HG03558 (cell line): ENCODE data around the gene MBD1.
"Not testable (repeated sequence)": the region's sequence is repeated elsewhere in the genome, so short reads cannot be mapped to it uniquely, and the experiment has no call there.

ENCODE experiments used
- ATAC-seq: cut with Tn5 transposase; IDR thresholded peaks from one replicate; pipeline ENCODE4 v1.9.1; 2021; ENCODE audit warnings: moderate number of reproducible peaks; ENCODE audit not compliant: unreplicated experiment; ENCODE audit errors: extremely low read depth

The MBD1 gene

DNA sequence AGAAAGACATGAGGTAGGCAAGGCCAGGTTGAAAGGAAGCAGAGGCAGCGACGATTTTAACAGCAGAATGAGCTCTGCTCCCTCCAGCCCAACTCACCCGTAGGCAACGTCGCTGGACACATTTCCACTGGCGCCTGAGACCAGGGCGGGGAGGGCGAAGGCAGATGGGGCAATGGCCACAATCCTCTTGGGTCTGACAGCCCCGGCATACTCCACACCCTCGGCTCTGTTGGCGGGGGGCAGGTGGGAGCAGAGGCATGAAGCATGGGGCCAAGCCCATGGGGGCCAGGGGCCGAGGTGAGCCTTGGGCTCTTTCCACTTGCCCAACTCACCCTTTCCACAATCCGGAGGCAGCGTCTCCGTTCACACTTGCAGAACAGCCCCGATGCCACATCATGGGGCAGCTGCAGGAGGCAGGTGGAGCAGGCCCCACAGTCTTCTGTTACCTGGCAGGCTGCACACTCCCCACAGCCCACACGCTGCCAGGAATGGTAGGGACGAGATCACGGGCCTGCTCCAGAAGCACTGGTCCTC, 5.8 kb downstream of the MBD1 start:
- ATAC-seq, result no peak

- no peak for ATAC-seq
These were observed 6.4 kb downstream of the MBD1 start for GRCh38 chr18:50274941-50275340.

- no peak for ATAC-seq
These were observed 7.3 kb downstream of the MBD1 start for GRCh38 chr18:50274044-50274442.

- no peak for ATAC-seq
These were observed 7.9 kb downstream of the MBD1 start for GRCh38 chr18:50273203-50274043.

- no peak for ATAC-seq
These were observed 8.8 kb downstream of the MBD1 start for GRCh38 chr18:50272568-50272967.

DNA sequence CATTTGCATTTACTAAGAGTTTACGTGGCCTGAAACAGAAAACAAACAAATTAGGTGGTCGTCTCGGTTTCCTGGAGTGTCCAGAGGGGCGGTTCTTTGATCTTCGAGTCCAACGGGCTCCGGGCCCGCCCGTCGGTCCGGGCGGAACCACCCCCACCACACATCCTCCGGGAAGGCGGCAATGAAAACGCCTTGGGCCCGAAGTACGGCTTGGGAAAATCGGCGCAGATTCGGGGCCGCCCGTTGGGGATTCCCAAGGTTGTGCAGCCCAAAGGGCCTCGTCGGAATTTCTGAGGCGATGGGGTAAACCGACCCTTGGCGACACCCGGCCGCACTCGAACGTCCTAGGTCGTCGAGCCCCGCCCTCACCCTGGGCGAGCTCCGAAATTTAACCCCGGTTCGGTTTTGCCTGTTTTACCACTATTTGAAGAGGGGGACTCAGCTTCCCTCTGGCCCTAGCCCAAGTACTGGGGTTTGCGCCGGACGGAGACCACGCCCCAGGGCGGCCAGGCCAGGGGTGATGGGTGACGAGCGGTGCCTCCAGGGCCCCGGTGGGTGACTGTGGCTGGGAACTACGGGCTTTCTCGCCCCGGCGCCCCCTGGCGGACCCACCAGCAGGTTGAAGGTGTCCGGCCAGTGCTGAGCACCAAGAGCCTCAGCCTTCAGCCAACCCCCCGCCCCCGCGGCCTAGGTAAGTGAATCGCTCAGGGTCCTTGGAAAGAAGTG, 13.1 kb downstream of the MBD1 start:
- peak; percentile 70 for ATAC-seq

DNA sequence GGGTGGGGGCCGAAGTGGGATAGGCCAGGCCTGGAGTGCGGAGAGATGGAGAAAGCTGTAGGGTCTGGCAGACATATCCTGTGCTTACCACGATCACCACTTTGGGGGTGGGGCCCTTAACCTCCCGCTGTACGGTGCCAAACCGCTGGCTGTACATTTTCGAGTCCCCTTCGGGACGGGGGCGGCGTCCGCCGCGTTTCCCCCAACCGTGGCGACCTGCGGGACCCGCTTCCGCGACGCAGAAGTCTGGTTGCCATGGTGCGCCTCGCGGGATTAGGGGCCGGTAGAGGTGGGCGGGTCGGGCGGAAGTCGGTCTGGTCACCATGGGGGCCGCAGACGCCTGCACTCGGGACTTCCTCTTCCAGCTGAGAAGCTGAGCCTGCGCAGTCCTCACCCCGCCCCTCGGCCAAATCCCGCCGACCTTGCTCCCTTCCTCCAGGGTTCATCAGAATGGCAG, 15.0 kb downstream of the MBD1 start, which contains the start of gene CFAP53:
Gene CFAP53 (minus strand): TSS at position 248 of the 457 bp plus-strand sequence. CDS start 91 bp downstream, at position 157.
- ATAC-seq, result peak; percentile 35

- no peak for ATAC-seq
These were observed 18.3 kb downstream of the MBD1 start for GRCh38 chr18:50262977-50263376.

DNA sequence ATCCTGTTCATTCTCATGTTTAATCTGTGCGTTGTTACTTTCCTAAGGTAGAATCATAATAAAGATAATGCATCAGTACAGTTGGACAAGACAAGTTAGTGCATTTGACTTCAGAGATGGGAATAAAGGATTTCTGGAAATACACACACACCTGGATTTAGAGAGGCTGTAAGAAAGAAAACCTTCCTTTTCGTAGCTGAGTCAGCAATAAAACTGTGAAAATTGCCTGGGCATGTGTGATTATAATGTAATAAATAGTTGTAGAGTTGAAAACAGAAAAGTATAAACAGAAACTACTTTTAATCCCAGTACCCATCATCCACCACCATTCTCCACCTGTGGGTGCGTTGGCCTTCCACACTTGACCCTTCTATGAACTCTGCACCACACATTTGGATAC, 30.4 kb downstream of the MBD1 start:
- ATAC-seq, result no peak

DNA sequence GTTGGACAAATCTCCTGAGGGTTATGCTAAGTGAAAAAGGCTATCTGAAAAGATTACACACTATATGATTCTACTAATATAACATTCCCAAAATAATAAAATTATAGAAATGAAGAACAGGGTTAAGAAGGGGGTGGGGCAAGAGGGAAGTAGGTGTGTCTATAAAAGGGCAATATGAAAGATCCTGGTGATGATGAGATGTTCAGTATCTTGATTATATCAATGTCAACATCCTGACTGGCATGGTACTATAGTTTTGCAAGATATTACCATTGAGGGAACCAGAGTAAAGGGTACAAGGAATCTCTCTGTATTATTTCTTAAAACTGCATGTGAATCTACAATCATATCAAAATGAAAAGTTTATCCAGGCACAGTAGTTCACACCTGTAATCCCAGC, 31.7 kb downstream of the MBD1 start:
- ATAC-seq, result no peak

DNA sequence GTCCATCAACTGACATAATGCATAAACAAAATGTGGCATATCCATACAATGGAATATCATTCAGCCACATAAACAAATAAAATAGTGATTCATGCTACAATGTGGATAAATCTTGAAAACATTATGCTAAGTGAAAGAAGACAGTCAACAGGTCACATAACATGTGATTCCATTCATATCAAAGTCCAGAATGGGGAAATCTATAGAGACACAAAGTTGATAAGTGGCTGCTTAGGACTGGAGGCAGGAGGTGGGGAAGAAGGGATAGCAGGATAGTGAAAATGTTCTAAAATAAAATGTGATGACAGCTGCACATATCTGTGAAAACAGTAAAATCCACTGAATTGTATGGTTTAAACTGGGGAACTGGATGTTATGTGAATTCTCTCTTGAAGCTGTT, 33.8 kb downstream of the MBD1 start:
- no peak for ATAC-seq

- not testable (repeated sequence) for ATAC-seq
These were observed 39.6 kb downstream of the MBD1 start for GRCh38 chr18:50241768-50242167.

GRCh38 chr18:50240080-50240563, 41.2 kb downstream of the MBD1 start:
- ATAC-seq, result no peak

GRCh38 chr18:50232419-50232818, 48.9 kb downstream of the MBD1 start:
- ATAC-seq, result no peak

DNA sequence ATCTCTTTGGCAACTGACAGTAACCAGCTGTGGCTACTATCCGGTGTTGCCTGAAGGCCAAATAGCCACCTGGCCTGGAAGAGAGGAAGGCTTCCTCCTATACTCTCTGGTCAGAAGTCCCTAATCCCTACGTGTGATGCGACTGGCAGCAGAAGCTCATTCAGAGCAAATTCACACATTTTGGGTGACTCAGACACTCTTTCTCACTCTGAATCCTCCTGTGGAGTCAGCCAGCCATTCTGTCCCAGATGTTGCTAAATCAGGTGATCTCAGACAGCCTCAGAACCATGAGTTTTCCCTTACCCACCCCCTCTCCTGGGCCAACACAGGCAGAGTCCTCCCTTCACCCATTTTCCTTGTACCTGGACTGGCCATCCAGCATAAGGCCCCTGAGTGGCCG, 49.7 kb downstream of the MBD1 start:
- ATAC-seq, result no peak

- not testable (repeated sequence) for ATAC-seq
These were observed 61.1 kb downstream of the MBD1 start for GRCh38 chr18:50220249-50220648.
